MM.1S (cell line): ENCODE data around the gene SFXN1.

Experiments
- DNase-seq: peaks from one replicate; pipeline ENCODE4 v3.0.0-alpha.2; 2015
- H2AFZ ChIP-seq: fragments of 300-600 bp; sonication (generic); 2 replicates; pipeline ENCODE4 v1.6.0; 2016; ENCODE audit warnings: antibody characterized with exemption, low read length
- H3F3A ChIP-seq: fragments of 300-600 bp; sonication (generic); 2 replicates; pipeline ENCODE4 v1.6.1; 2016; ENCODE audit warnings: mild to moderate bottlenecking, antibody characterized with exemption, low read length, moderate library complexity, mixed read lengths; ENCODE audit not compliant: insufficient read depth
- H3K27ac ChIP-seq: fragments of 300-600 bp; sonication (generic); 2 replicates; pipeline ENCODE4 v1.5.1; 2016; ENCODE audit warnings: mild to moderate bottlenecking, low read length
- H3K27me3 ChIP-seq: fragments of 300-600 bp; sonication (generic); replicated peaks from 2 replicates; pipeline ENCODE4 v1.6.0; 2016; ENCODE audit warnings: low read length; ENCODE audit not compliant: insufficient read depth
- H3K36me3 ChIP-seq: fragments of 300-600 bp; sonication (generic); replicated peaks from 2 replicates; pipeline ENCODE4 v1.6.1; 2016; ENCODE audit warnings: mild to moderate bottlenecking, low read length, mixed read lengths; ENCODE audit not compliant: insufficient read depth
- H3K4me1 ChIP-seq: fragments of 300-600 bp; sonication (generic); 2 replicates; pipeline ENCODE4 v1.6.1; 2016; ENCODE audit warnings: low read length, mixed read lengths
- H3K4me2 ChIP-seq: fragments of 300-600 bp; sonication (generic); 2 replicates; pipeline ENCODE4 v1.6.0; 2016; ENCODE audit warnings: low read depth, low read length
- H3K4me3 ChIP-seq: fragments of 300-600 bp; sonication (generic); 2 replicates; pipeline ENCODE4 v1.5.1; 2016; ENCODE audit warnings: low read length, mixed read lengths
- H3K79me2 ChIP-seq: fragments of 300-600 bp; sonication (generic); 2 replicates; pipeline ENCODE4 v1.6.1; 2016; ENCODE audit warnings: mixed run types, low read length, mixed read lengths
- H3K9ac ChIP-seq: fragments of 300-600 bp; sonication (generic); 2 replicates; pipeline ENCODE4 v1.6.1; 2016; ENCODE audit warnings: low read length, mixed read lengths
- H3K9me2 ChIP-seq: fragments of 300-600 bp; sonication (generic); replicated peaks from 2 replicates; pipeline ENCODE4 v1.6.1; 2016; ENCODE audit warnings: mild to moderate bottlenecking, low read length, mixed read lengths; ENCODE audit not compliant: insufficient read depth
- H3K9me3 ChIP-seq: fragments of 300-600 bp; sonication (generic); replicated peaks from 2 replicates; pipeline ENCODE4 v1.6.1; 2016; ENCODE audit warnings: mild to moderate bottlenecking, low read length, mixed read lengths; ENCODE audit not compliant: insufficient read depth
- H4K20me1 ChIP-seq: fragments of 300-600 bp; sonication (generic); 2 replicates; pipeline ENCODE4 v1.6.1; 2016; ENCODE audit warnings: mild to moderate bottlenecking, low read length, moderate library complexity, mixed read lengths; ENCODE audit not compliant: insufficient read depth
- EZH2 ChIP-seq: fragments of 300-600 bp; sonication (generic); optimal IDR thresholded peaks from 2 replicates; pipeline ENCODE3; 2017; ENCODE audit warnings: low read depth, mild to moderate bottlenecking, antibody characterized with exemption, low read length, mixed read lengths
- EZH2phosphoT487 ChIP-seq: fragments of 300-600 bp; sonication (generic); IDR thresholded peaks from 2 replicates; pipeline ENCODE4 v1.6.1; 2018; ENCODE audit warnings: antibody characterized with exemption, low read length
- TF ChIP-seq, protein P1 (sequence below): fragments of 300-600 bp; sonication (generic); IDR thresholded peaks from 2 replicates; pipeline ENCODE4 v1.5.1; 2016; ENCODE audit warnings: antibody characterized with exemption, low read length, mixed read lengths

Gene SFXN1

DNA sequence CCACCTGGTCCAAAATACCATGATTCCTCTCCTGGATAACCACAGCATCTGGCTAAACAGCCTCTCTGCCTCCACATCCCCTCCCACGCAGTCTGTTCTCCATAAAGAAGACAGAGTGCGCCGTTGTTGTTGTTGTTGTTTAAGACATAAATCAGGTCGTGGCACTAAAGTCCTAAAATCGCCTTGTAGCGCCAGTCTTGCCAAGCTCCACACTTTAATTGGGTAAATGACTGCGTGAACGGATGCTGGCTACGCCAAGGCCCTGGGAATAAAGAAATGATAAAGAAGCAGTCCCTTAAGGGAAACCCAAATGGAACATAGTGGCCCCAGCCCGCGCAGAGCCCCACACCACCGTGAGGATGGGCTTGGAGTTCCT, 364 bp upstream of the SFXN1 start:
- H3K79me2 ChIP-seq = peaks cover 45% of the 10 kb centered on the region
- H3K4me1 ChIP-seq = peaks cover 10% of the 10 kb centered on the region
- no peaks in the 10 kb centered on the region; the same call in 1 of the 2 replicates for H3K36me3 ChIP-seq
- no peaks in the 10 kb centered on the region for H3K9me2 ChIP-seq
- peak overlapping the region; percentile 66 for H2AFZ ChIP-seq
- H3F3A ChIP-seq = no peaks in the 10 kb centered on the region
- no peak for TF ChIP-seq EZH2
- TF ChIP-seq EZH2phosphoT487 = no peak
- TF ChIP-seq, protein P1, sequence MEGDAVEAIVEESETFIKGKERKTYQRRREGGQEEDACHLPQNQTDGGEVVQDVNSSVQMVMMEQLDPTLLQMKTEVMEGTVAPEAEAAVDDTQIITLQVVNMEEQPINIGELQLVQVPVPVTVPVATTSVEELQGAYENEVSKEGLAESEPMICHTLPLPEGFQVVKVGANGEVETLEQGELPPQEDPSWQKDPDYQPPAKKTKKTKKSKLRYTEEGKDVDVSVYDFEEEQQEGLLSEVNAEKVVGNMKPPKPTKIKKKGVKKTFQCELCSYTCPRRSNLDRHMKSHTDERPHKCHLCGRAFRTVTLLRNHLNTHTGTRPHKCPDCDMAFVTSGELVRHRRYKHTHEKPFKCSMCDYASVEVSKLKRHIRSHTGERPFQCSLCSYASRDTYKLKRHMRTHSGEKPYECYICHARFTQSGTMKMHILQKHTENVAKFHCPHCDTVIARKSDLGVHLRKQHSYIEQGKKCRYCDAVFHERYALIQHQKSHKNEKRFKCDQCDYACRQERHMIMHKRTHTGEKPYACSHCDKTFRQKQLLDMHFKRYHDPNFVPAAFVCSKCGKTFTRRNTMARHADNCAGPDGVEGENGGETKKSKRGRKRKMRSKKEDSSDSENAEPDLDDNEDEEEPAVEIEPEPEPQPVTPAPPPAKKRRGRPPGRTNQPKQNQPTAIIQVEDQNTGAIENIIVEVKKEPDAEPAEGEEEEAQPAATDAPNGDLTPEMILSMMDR = no peak
- H3K27ac ChIP-seq = no peak overlapping the region
- peak overlapping the region; percentile 85 for H3K4me2 ChIP-seq
- peaks cover 9% of the 10 kb centered on the region; the same call in 1 of the 2 replicates for H4K20me1 ChIP-seq
- no peak for DNase-seq
- peaks cover 11% of the 10 kb centered on the region; the same call in 1 of the 2 replicates for H3K27me3 ChIP-seq
- peak overlapping the region; percentile 94 for H3K4me3 ChIP-seq
- H3K9me3 ChIP-seq = no peaks in the 10 kb centered on the region
- no peak overlapping the region; the same call in 1 of the 2 replicates for H3K9ac ChIP-seq

DNA sequence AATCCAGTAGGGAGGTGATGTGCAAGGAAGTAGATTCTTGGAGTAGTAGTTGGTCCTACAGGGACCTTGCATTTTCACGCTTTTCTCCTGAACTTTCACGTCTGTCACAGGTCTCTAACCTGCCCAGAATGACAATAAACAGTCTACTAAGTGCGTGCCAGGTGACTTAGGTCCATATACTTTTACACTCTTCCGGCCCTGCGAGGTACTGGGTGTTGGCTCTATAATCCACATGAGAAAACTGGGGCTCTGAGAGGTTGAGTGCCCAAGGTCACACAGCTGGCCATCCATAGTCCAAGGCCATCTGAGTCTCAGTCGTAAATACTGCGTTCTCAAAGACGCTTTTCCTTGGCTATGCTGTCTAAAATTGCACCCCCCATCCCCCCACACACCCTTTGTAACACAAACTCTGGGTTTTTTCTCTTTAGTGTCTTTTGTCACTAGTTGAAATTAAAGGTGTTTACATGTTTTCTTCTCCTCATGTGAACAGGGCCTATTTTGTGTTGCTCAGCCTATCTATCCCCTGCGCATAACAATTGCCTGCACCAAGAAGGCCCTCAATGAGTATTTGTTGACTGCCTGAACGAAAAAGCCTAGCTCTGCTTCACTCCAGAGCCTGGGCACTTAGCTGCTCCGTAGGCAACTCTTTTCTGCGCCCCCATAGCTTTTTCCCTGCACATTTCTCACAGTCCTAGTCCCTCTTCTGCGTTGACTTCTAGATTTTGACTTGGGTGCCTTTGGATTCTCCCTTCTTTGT, 943 bp downstream of the SFXN1 start:
- Histone ChIP-seq H3K9me3 (no peaks in the 10 kb centered on the region), H3K4me1 (peaks cover 10% of the 10 kb centered on the region), H2AFZ (peak overlapping the region; percentile 68), H3K9me2 (no peaks in the 10 kb centered on the region), H3K4me3 (peak overlapping the region; percentile 94), H3K79me2 (peaks cover 58% of the 10 kb centered on the region), H3K27ac (peak overlapping the region; percentile 31; the same call in 1 of the 2 replicates), H3K27me3 (peaks cover 11% of the 10 kb centered on the region; the same call in 1 of the 2 replicates), H3K4me2 (peak overlapping the region; percentile 70), H4K20me1 (peaks cover 9% of the 10 kb centered on the region; the same call in 1 of the 2 replicates), H3K36me3 (no peaks in the 10 kb centered on the region; the same call in 1 of the 2 replicates), H3F3A (no peaks in the 10 kb centered on the region), H3K9ac (peak overlapping the region; percentile 88)
- DNase-seq = peak; percentile 21
- TF ChIP-seq, protein P1 = no peak
- TF ChIP-seq EZH2 (no peak), EZH2phosphoT487 (no peak)

DNA sequence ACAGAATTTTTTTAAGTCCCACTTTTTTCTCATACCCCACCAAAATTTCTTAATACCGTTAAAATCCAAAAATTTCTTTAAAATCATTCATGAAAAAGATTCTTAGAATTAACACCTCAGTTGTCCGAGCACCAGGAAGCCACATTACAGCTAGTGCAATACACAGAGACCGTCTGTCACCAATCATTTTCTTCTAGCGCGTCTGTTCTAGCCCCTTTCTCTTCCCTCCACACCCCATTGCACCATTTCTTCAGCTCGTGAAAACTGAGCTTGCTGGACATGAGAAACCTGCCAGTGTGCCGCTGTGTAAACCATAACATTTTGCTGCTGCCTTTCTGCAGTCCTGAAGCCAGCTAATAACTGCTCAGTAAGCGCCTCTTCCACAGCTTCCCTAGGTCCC, 5.0 kb downstream of the SFXN1 start:
- no peak overlapping the region for H3K4me2 ChIP-seq
- no peak for DNase-seq
- H2AFZ ChIP-seq = no peak overlapping the region
- H3K9me2 ChIP-seq = no peaks in the 10 kb centered on the region
- H3K79me2 ChIP-seq = peaks cover 98% of the 10 kb centered on the region
- TF ChIP-seq EZH2phosphoT487 (no peak), EZH2 (no peak)
- TF ChIP-seq, protein P1 = no peak
- H3K9ac ChIP-seq = no peak overlapping the region
- H3K36me3 ChIP-seq = no peaks in the 10 kb centered on the region; the same call in 1 of the 2 replicates
- H3K9me3 ChIP-seq = no peaks in the 10 kb centered on the region
- peaks cover 31% of the 10 kb centered on the region; the same call in 1 of the 2 replicates for H4K20me1 ChIP-seq
- no peak overlapping the region for H3K27ac ChIP-seq
- H3F3A ChIP-seq = no peaks in the 10 kb centered on the region
- no peaks in the 10 kb centered on the region for H3K27me3 ChIP-seq
- H3K4me1 ChIP-seq = peaks cover 10% of the 10 kb centered on the region
- no peak overlapping the region for H3K4me3 ChIP-seq
